ENCODE data around the gene LYRM2. TPM values are rescaled to one million over a fixed set of nuclear protein-coding genes. Genes with fewer than 3 reads are reported as not detected.

Gene LYRM2, protein sequence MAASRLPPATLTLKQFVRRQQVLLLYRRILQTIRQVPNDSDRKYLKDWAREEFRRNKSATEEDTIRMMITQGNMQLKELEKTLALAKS
- total RNA-seq (2021; ENCODE audit: unreplicated experiment) (39.4 TPM), Bru-seq, nascent RNA (percentile 50 among the genes with signal in this experiment), BruChase-seq, experiment 1, labeled RNA remaining after a 2-hour chase (percentile 60 among the genes with signal in this experiment), BruChase-seq, experiment 2, labeled RNA remaining after a 6-hour chase (percentile 70 among the genes with signal in this experiment)
- 18.3 TPM for polyA plus RNA-seq (2012; ENCODE audit: insufficient read length)
- long read RNA-seq, full-length matches to known transcripts, result 56 of 68 reads
- long read RNA-seq, partial matches to known transcripts, result 2 of 68 reads
- long read RNA-seq, other reads (novel, unspliced or antisense), result 10 of 68 reads

DNA sequence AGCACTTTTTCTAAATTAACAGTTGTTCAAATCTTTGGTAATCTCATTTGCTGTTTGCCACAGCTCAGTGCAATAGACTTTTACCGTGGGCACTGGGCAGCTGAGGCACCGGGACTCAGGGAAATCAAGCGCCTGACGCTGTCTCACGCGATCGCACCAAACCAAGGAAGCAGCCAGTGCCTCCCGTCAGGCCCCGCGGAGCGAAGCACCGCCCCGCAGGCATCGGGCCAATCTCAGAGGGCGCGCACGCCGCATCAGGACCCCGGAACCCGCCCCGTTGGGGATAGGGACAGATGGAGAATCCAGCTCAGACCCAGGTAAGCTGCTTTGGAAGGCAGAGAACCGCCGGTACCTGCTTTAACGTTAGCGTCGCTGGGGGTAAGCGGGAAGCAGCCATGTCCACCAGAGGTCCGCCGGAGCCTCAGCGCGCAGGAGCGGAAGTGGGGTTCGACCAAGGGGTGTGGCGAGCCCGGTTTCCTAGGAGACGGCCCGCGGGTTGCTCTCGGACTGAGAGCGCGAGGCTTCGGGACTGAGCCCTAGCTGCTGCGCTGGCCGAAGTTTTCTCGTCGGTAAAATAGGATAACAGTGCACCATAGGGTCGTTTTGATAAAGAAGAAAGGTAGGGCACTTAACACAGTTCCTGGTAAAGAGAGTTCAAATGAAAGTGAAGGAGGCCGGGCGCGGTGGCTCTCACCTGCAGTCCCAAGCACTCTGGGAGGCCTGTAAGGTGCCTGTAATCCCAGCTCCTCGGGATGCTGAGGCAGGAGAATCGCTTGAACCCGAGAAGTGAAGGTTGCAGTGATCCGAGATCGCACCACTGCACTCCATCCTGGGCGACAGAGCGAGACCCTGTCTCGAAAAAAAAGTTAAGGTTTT, at the start of gene LYRM2:
Gene LYRM2 (minus strand): TSS at position 428 of the 876 bp plus-strand sequence. CDS start 31 bp downstream, at position 397.
- no peaks in the 10 kb centered on the region for H3K4me1 ChIP-seq (ENCODE audit: control insufficient read depth, insufficient read depth, low read length)
- ChIA-PET CTCF (no interaction called here), POLR2A (interaction anchor here (0.5 to 0.6 kb wide), 3 partner anchors 18 to 564 kb away, joined by 3 to 7 read pairs (median 3); no protein-coding TSS in a partner anchor)
- DNase-seq (ENCODE audit: low read depth, low spot score), result peak; percentile 81
- no peaks in the 10 kb centered on the region for H3K27me3 ChIP-seq (ENCODE audit: control insufficient read depth, insufficient read depth, low read length)
- H3K9me3 ChIP-seq (ENCODE audit: control insufficient read depth, insufficient read depth, low read depth, low read length), result no peaks in the 10 kb centered on the region
- no TSS peak for BruUV-seq (replicated peaks)
- peak; percentile 99 for ATAC-seq
- intact Hi-C loops (cut with micrococcal nuclease; ENCODE audit: unreplicated experiment) (no loop called here), in situ Hi-C loops (cut with HindIII; ENCODE audit: low pct_unique_long_range_greater_than_20kb, low sequenced_read_pairs) (no loop called here)
- peaks cover 4% of the 10 kb centered on the region for H3K36me3 ChIP-seq (ENCODE audit: control insufficient read depth, insufficient read depth, low read length)
- peak within 1 kb of the TSS; percentile 96 for H3K27ac ChIP-seq (ENCODE audit: low read length)
- TF ChIP-seq TCF7L2 (IDR thresholded peaks at IDR 0.05; ENCODE audit: low read depth, low read length) (peak; percentile 49), SIN3A (IDR thresholded peaks at IDR 0.05; ENCODE audit: borderline replicate concordance, insufficient read depth, low read depth, low read length) (0 out of 2 replicates have a peak, but pooled peaks have one; percentile 1), REST (IDR thresholded peaks at IDR 0.05; ENCODE audit: insufficient read depth in 1 of 2, low read depth in 2 of 2, low read length in 1 of 2) (no peak), CTCF (IDR thresholded peaks at IDR 0.05) (no peak), POLR2AphosphoS5 (IDR thresholded peaks at IDR 0.05; ENCODE audit: low read depth, low read length) (peak; percentile 92)
- peak within 1 kb of the TSS; percentile 76 to 82 for H3K4me3 ChIP-seq (ENCODE audit: low read depth in 2 of 2, low read length in 2 of 2)

- DNase-seq (ENCODE audit: low read depth, low spot score) (no peak), ATAC-seq (no peak)
- H3K9me3 ChIP-seq (ENCODE audit: control insufficient read depth, insufficient read depth, low read depth, low read length), result no peaks in the 10 kb centered on the region
- POLR2A ChIA-PET, result no interaction called here
- TF ChIP-seq CTCF (IDR thresholded peaks at IDR 0.05) (no peak), REST (IDR thresholded peaks at IDR 0.05; ENCODE audit: insufficient read depth in 1 of 2, low read depth in 2 of 2, low read length in 1 of 2) (no peak), SIN3A (IDR thresholded peaks at IDR 0.05; ENCODE audit: borderline replicate concordance, insufficient read depth, low read depth, low read length) (no peak), TCF7L2 (IDR thresholded peaks at IDR 0.05; ENCODE audit: low read depth, low read length) (no peak), POLR2AphosphoS5 (IDR thresholded peaks at IDR 0.05; ENCODE audit: low read depth, low read length) (no peak)
- no peaks in the 10 kb centered on the region for H3K4me1 ChIP-seq (ENCODE audit: control insufficient read depth, insufficient read depth, low read length)
- H3K36me3 ChIP-seq (ENCODE audit: control insufficient read depth, insufficient read depth, low read length), result peaks cover 49% of the 10 kb centered on the region
- CTCF ChIA-PET, result no interaction called here
- no peak overlapping the region for H3K4me3 ChIP-seq (ENCODE audit: low read depth in 2 of 2, low read length in 2 of 2)
- in situ Hi-C loops (cut with HindIII; ENCODE audit: low pct_unique_long_range_greater_than_20kb, low sequenced_read_pairs), result no loop called here
- no peaks in the 10 kb centered on the region for H3K27me3 ChIP-seq (ENCODE audit: control insufficient read depth, insufficient read depth, low read length)
- intact Hi-C loops (cut with micrococcal nuclease; ENCODE audit: unreplicated experiment), result no loop called here
- no peak overlapping the region for H3K27ac ChIP-seq (ENCODE audit: low read length)
- no TSS peak for BruUV-seq (replicated peaks)
Measured at GRCh38 chr6:89688328-89688727, 49.8 kb upstream of the LYRM2 start.

Data from Panc1 (cell line).